GM12878 (cell line): ENCODE results near the gene SHB. TPM values are rescaled to one million over a fixed set of nuclear protein-coding genes. Genes with fewer than 3 reads are reported as not detected.

Experiments
- ATF2 ChIP-seq: IDR thresholded peaks from 2 replicates; pipeline ENCODE4 v1.6.1; 2012; ENCODE audit warnings: low read length, inconsistent platforms
- HSF1 ChIP-seq: fragments of 150-350 bp; IDR thresholded peaks from 2 replicates; pipeline ENCODE4 v1.6.1; 2014; ENCODE audit warnings: mild to moderate bottlenecking, low read depth, low read length
- IRF5 ChIP-seq: fragments of 450-650 bp; IDR thresholded peaks from 2 replicates; pipeline ENCODE4 v1.6.1; 2017; ENCODE audit warnings: borderline replicate concordance
- MEF2A ChIP-seq: IDR thresholded peaks from 2 replicates; pipeline ENCODE4 v1.6.1; 2011; ENCODE audit warnings: low read depth, mild to moderate bottlenecking, low read length, moderate library complexity; ENCODE audit not compliant: insufficient read depth
- MLLT1 ChIP-seq: fragments of 450-650 bp; IDR thresholded peaks from 2 replicates; pipeline ENCODE4 v1.6.1; 2016; ENCODE audit warnings: mild to moderate bottlenecking
- SKIL ChIP-seq: fragments of 450-650 bp; IDR thresholded peaks from 2 replicates; pipeline ENCODE4 v1.6.1; 2017; ENCODE audit warnings: mild to moderate bottlenecking, low read depth, inconsistent platforms; ENCODE audit not compliant: poor library complexity, severe bottlenecking
- ZBTB4 ChIP-seq: fragments of 450-650 bp; formaldehyde crosslinking; IDR thresholded peaks from 2 replicates; pipeline ENCODE4 v1.4.0; 2022; ENCODE audit warnings: mild to moderate bottlenecking, moderate library complexity
- ZNF384 ChIP-seq: IDR thresholded peaks from 2 replicates; pipeline ENCODE4 v1.6.1; 2012; ENCODE audit warnings: low read depth, mild to moderate bottlenecking, low read length, improper control_type of control experiment, borderline replicate concordance
- ZNF687 ChIP-seq: fragments of 450-650 bp; IDR thresholded peaks from 2 replicates; pipeline ENCODE4 v1.6.1; 2017; ENCODE audit warnings: mild to moderate bottlenecking, moderate library complexity
- polyA plus RNA-seq, 11 experiments: library from polyadenylated mRNA; depleted of rRNA in 4 of 11; unstranded in 6 of 11; stranded (reverse) in 5 of 11; fragments of >200 nt; fragmentation: Nextera tagmentation in 4 of 11; fragmentation: Illumina TruSeq in 1 of 11; extraction: Ambion mirVana in 4 of 11; extraction: Trizol in 1 of 11; gene quantifications; 1 replicate in 1 of 11; 2 replicates in 10 of 11; pipeline versions ENCODE4 v1.2.1 to v1.2.3, GENCODE V29; 2011 to 2016; ENCODE audit warnings: inconsistent platforms in 2 of 11, missing spikeins in 2 of 11, low read depth in 1 of 11
- total RNA-seq, 4 experiments: library from RNA; depleted of rRNA in 3 of 4; stranded (reverse); fragments of >200 nt in 3 of 4; fragmentation: Illumina TruSeq in 1 of 4; extraction: Trizol in 1 of 4; gene quantifications; 2 replicates each; pipeline versions ENCODE4 v1.2.1 to v1.2.3, GENCODE V29; 2013 to 2021

The SHB gene
- total and polyA plus RNA-seq, 10 of the 15 experiments (the other 5 are each of a cell fraction or from before 2014, with no cell fraction given): 0.29 to 6.2 (median 1.3) TPM

- no peak for TF ChIP-seq ZNF687
- TF ChIP-seq HSF1: no peak
- no peak for TF ChIP-seq MEF2A
- TF ChIP-seq IRF5: no peak
- no peak for TF ChIP-seq ZNF384
- TF ChIP-seq SKIL: no peak
- TF ChIP-seq ZBTB4 (CRISPR knock-in tag): no peak
- TF ChIP-seq MLLT1: no peak
- no peak for TF ChIP-seq ATF2
These were observed 40.6 kb upstream of the SHB start (continued) for GRCh38 chr9:38109601-38110000.
